ENCODE results near the gene TBC1D9. TPM values are rescaled to one million over a fixed set of nuclear protein-coding genes. Genes with fewer than 3 reads are reported as not detected.

Gene TBC1D9
- total and polyA plus RNA-seq, 4 donors: 47.6 to 98.1 (median 54.2) TPM

- Histone ChIP-seq H3K4me1 (ENCODE audit: control insufficient read depth, insufficient read depth, low read length) (peaks cover 5% of the 10 kb centered on the region), H3K9me3 (ENCODE audit: control insufficient read depth, insufficient read depth, low read length) (no peaks in the 10 kb centered on the region), H3K27me3 (ENCODE audit: control insufficient read depth, insufficient read depth, low read length) (no peaks in the 10 kb centered on the region), H3K36me3 (ENCODE audit: control insufficient read depth, insufficient read depth, low read length) (no peaks in the 10 kb centered on the region), H3K4me3 (ENCODE audit: low read depth, low read length) (no peak overlapping the region), H3K27ac (ENCODE audit: low read depth, low read length) (no peak overlapping the region)
- WGBS (ENCODE audit: insufficient coverage): 50% methylated on average over 2 of the region's 2 CpGs
- DNase-seq (ENCODE audit: low read depth in 4 of 6, low spot score in 6 of 6): no peak
These were observed 23.4 kb downstream of the TBC1D9 start for GRCh38 chr4:140732780-140733179.

GRCh38 chr4:140729344-140730049 is 26.7 kb downstream of the TBC1D9 start:
- peaks cover 8% of the 10 kb centered on the region for H3K4me1 ChIP-seq (ENCODE audit: control insufficient read depth, insufficient read depth, low read length)
- 100% methylated on average over 1 of the region's 6 CpGs for WGBS (ENCODE audit: insufficient coverage)
- no peak for DNase-seq (ENCODE audit: low read depth in 4 of 6, low spot score in 6 of 6)

GRCh38 chr4:140726776-140727500 is 29.2 kb downstream of the TBC1D9 start:
- no peaks in the 10 kb centered on the region for H3K27me3 ChIP-seq (ENCODE audit: control insufficient read depth, insufficient read depth, low read length)
- no peak overlapping the region for H3K27ac ChIP-seq (ENCODE audit: low read depth, low read length)
- H3K4me1 ChIP-seq (ENCODE audit: control insufficient read depth, insufficient read depth, low read length): peaks cover 8% of the 10 kb centered on the region
- H3K36me3 ChIP-seq (ENCODE audit: control insufficient read depth, insufficient read depth, low read length): no peaks in the 10 kb centered on the region
- WGBS (ENCODE audit: insufficient coverage): 67% methylated on average over 1 of the region's 3 CpGs
- H3K9me3 ChIP-seq (ENCODE audit: control insufficient read depth, insufficient read depth, low read length): no peaks in the 10 kb centered on the region
- no peak overlapping the region for H3K4me3 ChIP-seq (ENCODE audit: low read depth, low read length)
- DNase-seq (ENCODE audit: low read depth in 4 of 6, low spot score in 6 of 6): no peak

More at GRCh38 chr4:140729344-140730049, 26.7 kb downstream of the TBC1D9 start:
- Histone ChIP-seq H3K9me3 (ENCODE audit: control insufficient read depth, insufficient read depth, low read length) (no peaks in the 10 kb centered on the region), H3K36me3 (ENCODE audit: control insufficient read depth, insufficient read depth, low read length) (no peaks in the 10 kb centered on the region), H3K4me3 (ENCODE audit: low read depth, low read length) (no peak overlapping the region), H3K27ac (ENCODE audit: low read depth, low read length) (no peak overlapping the region), H3K27me3 (ENCODE audit: control insufficient read depth, insufficient read depth, low read length) (no peaks in the 10 kb centered on the region)

- no peak for DNase-seq (ENCODE audit: low read depth in 4 of 6, low spot score in 6 of 6)
These were observed 30.6 kb downstream of the TBC1D9 start for GRCh38 chr4:140725556-140725955.

GRCh38 chr4:140724760-140725159 is 31.4 kb downstream of the TBC1D9 start:
- no peaks in the 10 kb centered on the region for H3K27me3 ChIP-seq (ENCODE audit: control insufficient read depth, insufficient read depth, low read length)
- peak in 1 of 6 donors; percentile 86 for DNase-seq (ENCODE audit: low read depth in 4 of 6, low spot score in 6 of 6)
- no peak overlapping the region for H3K27ac ChIP-seq (ENCODE audit: low read depth, low read length)
- WGBS (ENCODE audit: insufficient coverage): no CpG with 5 or more reads among the region's 5 CpGs
- H3K9me3 ChIP-seq (ENCODE audit: control insufficient read depth, insufficient read depth, low read length): no peaks in the 10 kb centered on the region
- H3K36me3 ChIP-seq (ENCODE audit: control insufficient read depth, insufficient read depth, low read length): no peaks in the 10 kb centered on the region
- peaks cover 8% of the 10 kb centered on the region for H3K4me1 ChIP-seq (ENCODE audit: control insufficient read depth, insufficient read depth, low read length)
- H3K4me3 ChIP-seq (ENCODE audit: low read depth, low read length): no peak overlapping the region

More at GRCh38 chr4:140725556-140725955, 30.6 kb downstream of the TBC1D9 start:
- Histone ChIP-seq H3K4me3 (ENCODE audit: low read depth, low read length) (no peak overlapping the region), H3K9me3 (ENCODE audit: control insufficient read depth, insufficient read depth, low read length) (no peaks in the 10 kb centered on the region), H3K27ac (ENCODE audit: low read depth, low read length) (no peak overlapping the region), H3K36me3 (ENCODE audit: control insufficient read depth, insufficient read depth, low read length) (no peaks in the 10 kb centered on the region), H3K27me3 (ENCODE audit: control insufficient read depth, insufficient read depth, low read length) (no peaks in the 10 kb centered on the region), H3K4me1 (ENCODE audit: control insufficient read depth, insufficient read depth, low read length) (peaks cover 8% of the 10 kb centered on the region)
- WGBS (ENCODE audit: insufficient coverage): 74% methylated on average over 3 of the region's 5 CpGs

- no peak overlapping the region for H3K27ac ChIP-seq (ENCODE audit: low read depth, low read length)
- no peak for DNase-seq (ENCODE audit: low read depth in 4 of 6, low spot score in 6 of 6)
- no peak overlapping the region for H3K4me3 ChIP-seq (ENCODE audit: low read depth, low read length)
- no peaks in the 10 kb centered on the region for H3K9me3 ChIP-seq (ENCODE audit: control insufficient read depth, insufficient read depth, low read length)
- 83% methylated on average over 6 of the region's 9 CpGs for WGBS (ENCODE audit: insufficient coverage)
- H3K36me3 ChIP-seq (ENCODE audit: control insufficient read depth, insufficient read depth, low read length): no peaks in the 10 kb centered on the region
- no peaks in the 10 kb centered on the region for H3K4me1 ChIP-seq (ENCODE audit: control insufficient read depth, insufficient read depth, low read length)
- no peaks in the 10 kb centered on the region for H3K27me3 ChIP-seq (ENCODE audit: control insufficient read depth, insufficient read depth, low read length)
These were observed 35.5 kb downstream of the TBC1D9 start for GRCh38 chr4:140720387-140721304.

- Histone ChIP-seq H3K9me3 (ENCODE audit: control insufficient read depth, insufficient read depth, low read length) (no peaks in the 10 kb centered on the region), H3K36me3 (ENCODE audit: control insufficient read depth, insufficient read depth, low read length) (no peaks in the 10 kb centered on the region), H3K4me3 (ENCODE audit: low read depth, low read length) (no peak overlapping the region), H3K27me3 (ENCODE audit: control insufficient read depth, insufficient read depth, low read length) (no peaks in the 10 kb centered on the region), H3K27ac (ENCODE audit: low read depth, low read length) (no peak overlapping the region), H3K4me1 (ENCODE audit: control insufficient read depth, insufficient read depth, low read length) (no peaks in the 10 kb centered on the region)
- WGBS (ENCODE audit: insufficient coverage): 86% methylated on average over 1 of the region's 2 CpGs
- DNase-seq (ENCODE audit: low read depth in 4 of 6, low spot score in 6 of 6): no peak
These were observed 36.5 kb downstream of the TBC1D9 start for GRCh38 chr4:140719686-140720085.

GRCh38 chr4:140719022-140719421 is 37.2 kb downstream of the TBC1D9 start:
- DNase-seq (ENCODE audit: low read depth in 4 of 6, low spot score in 6 of 6): no peak

GRCh38 chr4:140718241-140718952 is 37.8 kb downstream of the TBC1D9 start:
- H3K9me3 ChIP-seq (ENCODE audit: control insufficient read depth, insufficient read depth, low read length): no peaks in the 10 kb centered on the region
- no peaks in the 10 kb centered on the region for H3K4me1 ChIP-seq (ENCODE audit: control insufficient read depth, insufficient read depth, low read length)
- no peak for DNase-seq (ENCODE audit: low read depth in 4 of 6, low spot score in 6 of 6)
- H3K27ac ChIP-seq (ENCODE audit: low read depth, low read length): no peak overlapping the region
- no peaks in the 10 kb centered on the region for H3K36me3 ChIP-seq (ENCODE audit: control insufficient read depth, insufficient read depth, low read length)
- H3K27me3 ChIP-seq (ENCODE audit: control insufficient read depth, insufficient read depth, low read length): no peaks in the 10 kb centered on the region
- WGBS (ENCODE audit: insufficient coverage): 0% methylated on average over 1 of the region's 3 CpGs
- no peak overlapping the region for H3K4me3 ChIP-seq (ENCODE audit: low read depth, low read length)

More at GRCh38 chr4:140719022-140719421, 37.2 kb downstream of the TBC1D9 start:
- Histone ChIP-seq H3K27me3 (ENCODE audit: control insufficient read depth, insufficient read depth, low read length) (no peaks in the 10 kb centered on the region), H3K4me1 (ENCODE audit: control insufficient read depth, insufficient read depth, low read length) (no peaks in the 10 kb centered on the region), H3K27ac (ENCODE audit: low read depth, low read length) (no peak overlapping the region), H3K4me3 (ENCODE audit: low read depth, low read length) (no peak overlapping the region), H3K36me3 (ENCODE audit: control insufficient read depth, insufficient read depth, low read length) (no peaks in the 10 kb centered on the region), H3K9me3 (ENCODE audit: control insufficient read depth, insufficient read depth, low read length) (no peaks in the 10 kb centered on the region)
- no CpG with 5 or more reads among the region's 2 CpGs for WGBS (ENCODE audit: insufficient coverage)

Data from spinal cord (tissue), 10 donors.